ENCODE measurements around the gene ADAMTS2. TPM values are rescaled to one million over a fixed set of nuclear protein-coding genes. Genes with fewer than 3 reads are reported as not detected.

Gene ADAMTS2
- total and polyA plus RNA-seq, 2 donors (not counting 3 experiments of a cell fraction or from before 2014, with no cell fraction given): not detected

GRCh38 chr5:179186801-179187200 is 158.5 kb downstream of the ADAMTS2 start:
- ChIA-PET POLR2A (no interaction called here), CTCF (no interaction called here)
- H4K20me1 ChIP-seq (replicated peaks; ENCODE audit: control insufficient read depth, extremely low read depth, insufficient read depth, low read length): no peaks in the 10 kb centered on the region
- H3K27ac ChIP-seq (ENCODE audit: insufficient read depth, low read depth, low read length): no peak overlapping the region
- H3K9ac ChIP-seq (replicated peaks; ENCODE audit: extremely low read depth, insufficient read depth, low read length): no peak overlapping the region
- no peak overlapping the region for H3K4me3 ChIP-seq (replicated peaks in 1 of 3; ENCODE audit: insufficient read depth in 1 of 3, low read depth in 1 of 3, low read length in 3 of 3)
- no peak for FAIRE-seq
- no peaks in the 10 kb centered on the region for H3K36me3 ChIP-seq (ENCODE audit: control insufficient read depth in 2 of 2, extremely low read depth in 1 of 2, insufficient read depth in 2 of 2, low read length in 2 of 2)
- dilution Hi-C loops (cut with MboI; ENCODE audit: extremely low pct_ligation_motif_present, low sequenced_read_pairs) (no loop called here), intact Hi-C loops (cut with micrococcal nuclease) (no loop called here)
- no TSS peak for BruUV-seq (replicated peaks)
- no peak overlapping the region for H3K4me2 ChIP-seq (ENCODE audit: insufficient read depth, low read length)
- no peak overlapping the region for H2AFZ ChIP-seq (ENCODE audit: low read depth, low read length)
- H3K27me3 ChIP-seq (ENCODE audit: control insufficient read depth in 2 of 2, insufficient read depth in 2 of 2, low read length in 2 of 2): no peaks in the 10 kb centered on the region
- no peak for TF ChIP-seq POLR2AphosphoS5 (IDR thresholded peaks at IDR 0.05; ENCODE audit: insufficient read depth, low read depth, low read length)
- TF ChIP-seq JUN (IDR thresholded peaks at IDR 0.05; ENCODE audit: borderline replicate concordance, insufficient read depth, insufficient read length, low read depth): no peak
- no peak for TF ChIP-seq POLR2A (IDR thresholded peaks at IDR 0.05; ENCODE audit: low read depth, low read length)
- TF ChIP-seq MYC (IDR thresholded peaks at IDR 0.05; ENCODE audit: low read depth, low read length): no peak
- peaks cover 3% of the 10 kb centered on the region for H3K9me3 ChIP-seq (replicated peaks; ENCODE audit: control insufficient read depth, insufficient read depth, low read length)
- no peaks in the 10 kb centered on the region for H3K4me1 ChIP-seq (ENCODE audit: control insufficient read depth, extremely low read depth, insufficient read depth, low read length)
- no peaks in the 10 kb centered on the region for H3K9me1 ChIP-seq (replicated peaks; ENCODE audit: control insufficient read depth, extremely low read depth, insufficient read depth, low read length)
- H3K79me2 ChIP-seq (ENCODE audit: control insufficient read depth, insufficient read depth, low read length): no peaks in the 10 kb centered on the region
- DNase-seq (ENCODE audit: low read depth, low spot score): no peak

- no peaks in the 10 kb centered on the region for H4K20me1 ChIP-seq (replicated peaks; ENCODE audit: control insufficient read depth, extremely low read depth, insufficient read depth, low read length)
- peaks cover 3% of the 10 kb centered on the region for H3K9me3 ChIP-seq (replicated peaks; ENCODE audit: control insufficient read depth, insufficient read depth, low read length)
- TF ChIP-seq MAX (IDR thresholded peaks at IDR 0.05; ENCODE audit: insufficient read depth, insufficient read length) (no peak), POLR2AphosphoS5 (IDR thresholded peaks at IDR 0.05; ENCODE audit: insufficient read depth, low read depth, low read length) (no peak), EZH2 (IDR thresholded peaks at IDR 0.05; ENCODE audit: borderline replicate concordance, low read depth, low read length, severe bottlenecking) (no peak), MYC (IDR thresholded peaks at IDR 0.05; ENCODE audit: low read depth, low read length) (no peak), GATA2 (IDR thresholded peaks at IDR 0.05; ENCODE audit: insufficient read depth, insufficient read length, low read depth, low read length) (no peak), JUN (IDR thresholded peaks at IDR 0.05; ENCODE audit: borderline replicate concordance, insufficient read depth, insufficient read length, low read depth) (no peak), CTCF (IDR thresholded peaks at IDR 0.05; ENCODE audit: extremely low read depth in 1 of 2, insufficient read depth in 1 of 2, low read depth in 1 of 2, low read length in 2 of 2) (no peak), FOS (IDR thresholded peaks at IDR 0.05; ENCODE audit: borderline replicate concordance, insufficient read depth, low read length) (no peak), POLR2A (IDR thresholded peaks at IDR 0.05; ENCODE audit: low read depth, low read length) (no peak)
- no TSS peak for BruUV-seq (replicated peaks)
- no peaks in the 10 kb centered on the region for H3K36me3 ChIP-seq (ENCODE audit: control insufficient read depth in 2 of 2, extremely low read depth in 1 of 2, insufficient read depth in 2 of 2, low read length in 2 of 2)
- H3K4me1 ChIP-seq (ENCODE audit: control insufficient read depth, extremely low read depth, insufficient read depth, low read length): no peaks in the 10 kb centered on the region
- no peak overlapping the region for H2AFZ ChIP-seq (ENCODE audit: low read depth, low read length)
- no peak overlapping the region for H3K4me3 ChIP-seq (replicated peaks in 1 of 3; ENCODE audit: insufficient read depth in 1 of 3, low read depth in 1 of 3, low read length in 3 of 3)
- no peaks in the 10 kb centered on the region for H3K27me3 ChIP-seq (ENCODE audit: control insufficient read depth in 2 of 2, insufficient read depth in 2 of 2, low read length in 2 of 2)
- intact Hi-C loops (cut with micrococcal nuclease) (no loop called here), dilution Hi-C loops (cut with MboI; ENCODE audit: extremely low pct_ligation_motif_present, low sequenced_read_pairs) (no loop called here)
- no peak overlapping the region for H3K4me2 ChIP-seq (ENCODE audit: insufficient read depth, low read length)
- CTCF ChIA-PET: no interaction called here
- FAIRE-seq: no peak
- H3K9ac ChIP-seq (replicated peaks; ENCODE audit: extremely low read depth, insufficient read depth, low read length): no peak overlapping the region
- DNase-seq (ENCODE audit: low read depth, low spot score): no peak
- no peaks in the 10 kb centered on the region for H3K79me2 ChIP-seq (ENCODE audit: control insufficient read depth, insufficient read depth, low read length)
- H3K9me1 ChIP-seq (replicated peaks; ENCODE audit: control insufficient read depth, extremely low read depth, insufficient read depth, low read length): no peaks in the 10 kb centered on the region
- no peak overlapping the region for H3K27ac ChIP-seq (ENCODE audit: insufficient read depth, low read depth, low read length)
- POLR2A ChIA-PET: no interaction called here
Measured at GRCh38 chr5:179185941-179186411, 159.3 kb downstream of the ADAMTS2 start.
